Tibial nerve (tissue), 4 donors: ENCODE results near the gene LRRC8E.

Experiments used
- CTCF ChIP-seq, 5 experiments: fragments of 200-600 bp in 3 of 5; fragments of 450-650 bp in 2 of 5; sonication (generic) in 3 of 5; IDR thresholded peaks; one replicate each; pipeline ENCODE4 v1.5.1; 2016 to 2019; ENCODE audit warnings: antibody characterized with exemption in 5 of 5, mild to moderate bottlenecking in 3 of 5, moderate library complexity in 2 of 5
- EP300 ChIP-seq, 2 donors: sonication (generic); formaldehyde crosslinking; IDR thresholded peaks; one replicate each; pipeline ENCODE4 v1.6.1; 2017; ENCODE audit warnings: antibody characterized with exemption in 2 of 2, mild to moderate bottlenecking in 1 of 2
- POLR2A ChIP-seq, 2 donors: fragments of 450-650 bp; IDR thresholded peaks; one replicate each; pipeline ENCODE4 v1.6.1; 2017; ENCODE audit warnings: antibody characterized with exemption in 2 of 2, mild to moderate bottlenecking in 2 of 2, moderate library complexity in 2 of 2

- TF ChIP-seq CTCF (IDR thresholded peaks at IDR 0.05): no peak
- no peak for TF ChIP-seq POLR2A (IDR thresholded peaks at IDR 0.05)
- TF ChIP-seq EP300 (IDR thresholded peaks at IDR 0.05): no peak
Observed at GRCh38 chr19:7877249-7877836, 11.0 kb upstream of the LRRC8E start.
